ENCODE data around the gene AQP10.

DNA sequence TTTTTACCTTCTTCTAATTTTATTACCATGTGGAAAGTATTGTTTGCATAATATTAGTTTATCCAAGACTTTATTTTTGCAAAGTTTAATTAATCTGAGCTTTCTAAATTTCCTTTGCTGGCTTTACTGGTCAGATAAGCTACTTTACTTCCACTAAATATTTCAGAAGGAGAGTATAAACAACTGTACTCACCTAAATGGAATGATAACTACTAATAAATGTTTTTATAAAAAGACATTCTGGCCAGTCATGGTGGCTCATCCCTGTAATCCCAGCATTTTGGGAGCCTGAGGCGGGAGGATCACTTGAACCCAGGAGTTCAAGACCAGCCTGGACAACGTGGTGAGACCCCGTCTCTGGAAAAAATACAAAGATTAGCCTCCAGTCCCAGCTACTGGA, 40.5 kb downstream of the AQP10 start:
- TF ChIP-seq, protein P1, sequence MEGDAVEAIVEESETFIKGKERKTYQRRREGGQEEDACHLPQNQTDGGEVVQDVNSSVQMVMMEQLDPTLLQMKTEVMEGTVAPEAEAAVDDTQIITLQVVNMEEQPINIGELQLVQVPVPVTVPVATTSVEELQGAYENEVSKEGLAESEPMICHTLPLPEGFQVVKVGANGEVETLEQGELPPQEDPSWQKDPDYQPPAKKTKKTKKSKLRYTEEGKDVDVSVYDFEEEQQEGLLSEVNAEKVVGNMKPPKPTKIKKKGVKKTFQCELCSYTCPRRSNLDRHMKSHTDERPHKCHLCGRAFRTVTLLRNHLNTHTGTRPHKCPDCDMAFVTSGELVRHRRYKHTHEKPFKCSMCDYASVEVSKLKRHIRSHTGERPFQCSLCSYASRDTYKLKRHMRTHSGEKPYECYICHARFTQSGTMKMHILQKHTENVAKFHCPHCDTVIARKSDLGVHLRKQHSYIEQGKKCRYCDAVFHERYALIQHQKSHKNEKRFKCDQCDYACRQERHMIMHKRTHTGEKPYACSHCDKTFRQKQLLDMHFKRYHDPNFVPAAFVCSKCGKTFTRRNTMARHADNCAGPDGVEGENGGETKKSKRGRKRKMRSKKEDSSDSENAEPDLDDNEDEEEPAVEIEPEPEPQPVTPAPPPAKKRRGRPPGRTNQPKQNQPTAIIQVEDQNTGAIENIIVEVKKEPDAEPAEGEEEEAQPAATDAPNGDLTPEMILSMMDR (conservative IDR thresholded peaks at IDR 0.05 in 1 of 2, IDR thresholded peaks at IDR 0.05 in 1 of 2; ENCODE audit: low read depth in 1 of 2, low read length in 2 of 2): no peak
- TF ChIP-seq EZH2 (IDR thresholded peaks at IDR 0.05; ENCODE audit: low read length, missing control alignments): no peak

All from fibroblast of lung (primary cell).